GM12878 (cell line): Measurements from ENCODE around the gene GABRP. TPM values are rescaled to one million over a fixed set of nuclear protein-coding genes. Genes with fewer than 3 reads are reported as not detected.
"Not testable (repeated sequence)": the region's sequence is repeated elsewhere in the genome, so short reads cannot be mapped to it uniquely, and the experiment has no call there.

Source experiments
- ATAC-seq: fragments of 200-7000 bp; cut with Tn5 transposase; 3 replicates; pipeline ENCODE4 v1.9.1; 2020; ENCODE audit warnings: mild to moderate bottlenecking, moderate library complexity
- BruUV-seq: library from RNA; stranded (reverse); fragments of 400-500 nt; replicated peaks from 2 replicates; lab custom pipeline; 2021; lab: Mats Ljungman, UMichigan
- CTCF ChIA-PET: fragments of 300-600 bp; sonication (Branson Sonifier 250); formaldehyde crosslinking; extraction: SDS; loops from one replicate; lab custom pipeline; 2021; ENCODE audit warnings: inconsistent platforms; lab: Yijun Ruan, JAX
- POLR2A ChIA-PET: fragments of 350-600 bp; formaldehyde crosslinking; extraction: SDS; loops from one replicate; lab custom pipeline; 2021; ENCODE audit warnings: inconsistent platforms; lab: Charles Lee
- RAD21 ChIA-PET: fragments of 300-600 bp; sonication (Branson Sonifier 250); formaldehyde crosslinking; loops from one replicate; lab custom pipeline; 2023; ENCODE audit warnings: antibody characterized with exemption; ENCODE audit not compliant: unreplicated experiment; lab: Charles Lee
- SMC1A ChIA-PET: fragments of 300-600 bp; sonication (Branson Sonifier 250); formaldehyde crosslinking; loops from one replicate; lab custom pipeline; 2023; ENCODE audit not compliant: unreplicated experiment, uncharacterized antibody; lab: Charles Lee
- DNase-seq: peaks from one replicate; pipeline ENCODE4 v3.0.0-alpha.2; 2011; ENCODE audit warnings: low read depth, low spot score
- FAIRE-seq: peaks from 3 replicates; lab custom pipeline; 2011; peaks lifted over from hg19 to GRCh38; lab: Jason Lieb, UNC
- H2AFZ ChIP-seq: 2 replicates; pipeline ENCODE4 v1.6.0; 2011; ENCODE audit warnings: low read depth, low read length, control low read depth; ENCODE audit not compliant: control insufficient read depth
- H3K27ac ChIP-seq: 2 replicates; pipeline ENCODE4 v1.5.1; 2011; ENCODE audit warnings: control low read depth; ENCODE audit not compliant: control insufficient read depth, insufficient read depth
- H3K27me3 ChIP-seq, 2 experiments: replicated peaks in 1 of 2; 2 replicates each; pipeline versions ENCODE4 v1.6.0 to v1.6.1; 2011; ENCODE audit warnings: low read length in 1 of 2; ENCODE audit not compliant: control insufficient read depth in 2 of 2, insufficient read depth in 2 of 2
- H3K36me3 ChIP-seq, 2 experiments: 2 replicates each; pipeline ENCODE4 v1.5.1; 2011; ENCODE audit warnings: low read length in 1 of 2; ENCODE audit not compliant: control insufficient read depth in 2 of 2, insufficient read depth in 2 of 2
- H3K4me1 ChIP-seq: 2 replicates; pipeline ENCODE4 v1.6.1; 2011; ENCODE audit warnings: mild to moderate bottlenecking, low read length, moderate library complexity, mixed read lengths; ENCODE audit not compliant: control insufficient read depth, insufficient read depth
- H3K4me2 ChIP-seq: 2 replicates; pipeline ENCODE4 v1.6.0; 2011; ENCODE audit warnings: control low read depth; ENCODE audit not compliant: control insufficient read depth, insufficient read depth
- H3K4me3 ChIP-seq: fragments of 200-600 bp; sonication (generic); 2 replicates; pipeline ENCODE4 v1.5.1; 2016
- H3K79me2 ChIP-seq: 2 replicates; pipeline ENCODE4 v1.6.0; 2011; ENCODE audit warnings: low read length; ENCODE audit not compliant: control insufficient read depth, insufficient read depth
- H3K9ac ChIP-seq: 2 replicates; pipeline ENCODE4 v1.8.0; 2011; ENCODE audit warnings: low read length, control low read depth, mixed read lengths; ENCODE audit not compliant: control insufficient read depth, insufficient read depth
- H3K9me3 ChIP-seq: replicated peaks from 3 replicates; pipeline ENCODE4 v1.5.1; 2011; ENCODE audit warnings: mild to moderate bottlenecking, low read length; ENCODE audit not compliant: control insufficient read depth, insufficient read depth
- H4K20me1 ChIP-seq: 2 replicates; pipeline ENCODE4 v1.6.0; 2011; ENCODE audit not compliant: control insufficient read depth, insufficient read depth
- EED ChIP-seq: sonication (generic); IDR thresholded peaks from 2 replicates; pipeline ENCODE4 v1.6.1; 2016; ENCODE audit warnings: antibody characterized with exemption, low read depth
- JUND ChIP-seq: IDR thresholded peaks from 2 replicates; pipeline ENCODE4 v1.6.1; 2012; ENCODE audit warnings: low read depth, mild to moderate bottlenecking, low read length, improper control_type of control experiment, moderate library complexity
- PML ChIP-seq: IDR thresholded peaks from 2 replicates; pipeline ENCODE4 v1.6.1; 2012; ENCODE audit warnings: low read length, inconsistent platforms
- PRDM15 ChIP-seq: fragments of 450-650 bp; formaldehyde crosslinking; IDR thresholded peaks from 2 replicates; pipeline ENCODE4 v1.4.0; 2020; ENCODE audit warnings: mild to moderate bottlenecking, moderate library complexity
- SMAD5 ChIP-seq: IDR thresholded peaks from 2 replicates; pipeline ENCODE4 v1.6.1; 2016; ENCODE audit warnings: antibody characterized with exemption, low read depth
- STAT3 ChIP-seq: IDR thresholded peaks from 2 replicates; pipeline ENCODE4 v1.6.1; 2011; ENCODE audit warnings: low read depth, low read length, improper control_type of control experiment
- ZNF384 ChIP-seq: IDR thresholded peaks from 2 replicates; pipeline ENCODE4 v1.6.1; 2012; ENCODE audit warnings: low read depth, mild to moderate bottlenecking, low read length, improper control_type of control experiment, borderline replicate concordance
- ZZZ3 ChIP-seq: IDR thresholded peaks from 2 replicates; pipeline ENCODE4 v1.6.1; 2011; ENCODE audit warnings: low read depth; ENCODE audit not compliant: control insufficient read depth, insufficient read length
- WGBS: methylation state at CpG from one replicate; pipeline ENCODE4 v1.1.6; 2016; ENCODE audit warnings: low lambda C conversion rate; ENCODE audit not compliant: insufficient replicate concordance, insufficient coverage; ENCODE audit errors: missing lambda C conversion rate; 5-methylcytosine and 5-hydroxymethylcytosine counted together
- in situ Hi-C: fragments of 300-500 bp; cut with MboI; formaldehyde crosslinking; loops from 9 replicates; pipeline ENCODE4 v1.14.3; 2018; ENCODE audit warnings: mixed read lengths
- intact Hi-C: fragments of 100-400 bp; cut with micrococcal nuclease; formaldehyde crosslinking; loops from one replicate; pipeline ENCODE4 v1.14.2; 2022; ENCODE audit not compliant: unreplicated experiment
- polyA plus RNA-seq, 11 experiments: library from polyadenylated mRNA; depleted of rRNA in 4 of 11; unstranded in 6 of 11; stranded (reverse) in 5 of 11; fragments of >200 nt; fragmentation: Nextera tagmentation in 4 of 11; fragmentation: Illumina TruSeq in 1 of 11; extraction: Ambion mirVana in 4 of 11; extraction: Trizol in 1 of 11; gene quantifications; 1 replicate in 1 of 11; 2 replicates in 10 of 11; pipeline versions ENCODE4 v1.2.1 to v1.2.3, GENCODE V29; 2011 to 2016; ENCODE audit warnings: inconsistent platforms in 2 of 11, missing spikeins in 2 of 11, low read depth in 1 of 11
- total RNA-seq, 4 experiments: library from RNA; depleted of rRNA in 3 of 4; stranded (reverse); fragments of >200 nt in 3 of 4; fragmentation: Illumina TruSeq in 1 of 4; extraction: Trizol in 1 of 4; gene quantifications; 2 replicates each; pipeline versions ENCODE4 v1.2.1 to v1.2.3, GENCODE V29; 2013 to 2021
- TF ChIP-seq, protein P1 (sequence below): fragments of 450-650 bp; IDR thresholded peaks from 2 replicates; pipeline ENCODE4 v1.6.1; 2016; ENCODE audit warnings: mild to moderate bottlenecking

The GABRP gene
- total and polyA plus RNA-seq, 10 of the 15 experiments (the other 5 are each of a cell fraction or from before 2014, with no cell fraction given), result 0.04 TPM; not detected in 9

- no peak for TF ChIP-seq ZZZ3
- no peak for TF ChIP-seq PRDM15 (CRISPR knock-in tag)
- TF ChIP-seq JUND, result no peak
- TF ChIP-seq STAT3, result no peak
- TF ChIP-seq ZNF384, result no peak
- TF ChIP-seq EED, result no peak
- no peak for TF ChIP-seq PML
- TF ChIP-seq, protein P1, sequence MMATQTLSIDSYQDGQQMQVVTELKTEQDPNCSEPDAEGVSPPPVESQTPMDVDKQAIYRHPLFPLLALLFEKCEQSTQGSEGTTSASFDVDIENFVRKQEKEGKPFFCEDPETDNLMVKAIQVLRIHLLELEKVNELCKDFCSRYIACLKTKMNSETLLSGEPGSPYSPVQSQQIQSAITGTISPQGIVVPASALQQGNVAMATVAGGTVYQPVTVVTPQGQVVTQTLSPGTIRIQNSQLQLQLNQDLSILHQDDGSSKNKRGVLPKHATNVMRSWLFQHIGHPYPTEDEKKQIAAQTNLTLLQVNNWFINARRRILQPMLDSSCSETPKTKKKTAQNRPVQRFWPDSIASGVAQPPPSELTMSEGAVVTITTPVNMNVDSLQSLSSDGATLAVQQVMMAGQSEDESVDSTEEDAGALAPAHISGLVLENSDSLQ, result no peak
- no peak for TF ChIP-seq SMAD5
These were observed 48.7 kb downstream of the GABRP start (continued) for GRCh38 chr5:170832241-170832640.

- H3K4me1 ChIP-seq, H3K79me2 ChIP-seq, CTCF ChIA-PET, H3K4me3 ChIP-seq, H3K36me3 ChIP-seq, SMC1A ChIA-PET, H2AFZ ChIP-seq, H3K9me3 ChIP-seq, H3K9ac ChIP-seq, RAD21 ChIA-PET, H4K20me1 ChIP-seq, ATAC-seq, BruUV-seq, H3K27ac ChIP-seq, DNase-seq, H3K27me3 ChIP-seq, intact Hi-C loops, FAIRE-seq, H3K4me2 ChIP-seq, POLR2A ChIA-PET, in situ Hi-C loops: not testable (repeated sequence)
- WGBS, result 46% methylated on average over 2 of the region's 2 CpGs
These were observed 50.5 kb downstream of the GABRP start for GRCh38 chr5:170833981-170834380.
